Measurements from ENCODE around the gene SUPT20HL1.
"Not testable (repeated sequence)": the region's sequence is repeated elsewhere in the genome, so short reads cannot be mapped to it uniquely, and the experiment has no call there.

Gene SUPT20HL1

GRCh38 chrX:24364326-24364725 lies 3.9 kb downstream of the SUPT20HL1 start:
- DNase-seq: no peak

GRCh38 chrX:24364851-24365538 lies 4.6 kb downstream of the SUPT20HL1 start:
- DNase-seq: no peak

- not testable (repeated sequence) for DNase-seq
Observed at GRCh38 chrX:24366762-24367400, 6.4 kb downstream of the SUPT20HL1 start.

GRCh38 chrX:24369816-24370215 lies 9.4 kb downstream of the SUPT20HL1 start:
- DNase-seq: no peak

- DNase-seq: peak; percentile 58
Observed at GRCh38 chrX:24371391-24371972, 11.0 kb downstream of the SUPT20HL1 start.

- DNase-seq: no peak
Observed at GRCh38 chrX:24372021-24372763, 11.8 kb downstream of the SUPT20HL1 start.

GRCh38 chrX:24375600-24376131 lies 15.2 kb downstream of the SUPT20HL1 start:
- DNase-seq: no peak

- DNase-seq: no peak
Observed at GRCh38 chrX:24376403-24376802, 16.0 kb downstream of the SUPT20HL1 start.

- DNase-seq: no peak
Observed at GRCh38 chrX:24377195-24377594, 16.8 kb downstream of the SUPT20HL1 start.

- DNase-seq: no peak
Observed at GRCh38 chrX:24377911-24378468, 17.6 kb downstream of the SUPT20HL1 start.

- DNase-seq: no peak
Observed at GRCh38 chrX:24378706-24379105, 18.3 kb downstream of the SUPT20HL1 start.

GRCh38 chrX:24380262-24381187 lies 20.1 kb downstream of the SUPT20HL1 start:
- no peak for DNase-seq

- DNase-seq: not testable (repeated sequence)
Observed at GRCh38 chrX:24382315-24382714, 21.9 kb downstream of the SUPT20HL1 start.

GRCh38 chrX:24387724-24388123 lies 27.3 kb downstream of the SUPT20HL1 start:
- DNase-seq: no peak

GRCh38 chrX:24391389-24391788 lies 30.9 kb downstream of the SUPT20HL1 start:
- no peak for DNase-seq

- DNase-seq: no peak
Observed at GRCh38 chrX:24391843-24392242, 31.4 kb downstream of the SUPT20HL1 start.

GRCh38 chrX:24392709-24393108 lies 32.3 kb downstream of the SUPT20HL1 start:
- DNase-seq: no peak

GRCh38 chrX:24395775-24396174 lies 35.3 kb downstream of the SUPT20HL1 start:
- peak; percentile 28 for DNase-seq

GRCh38 chrX:24396236-24396930 lies 35.9 kb downstream of the SUPT20HL1 start:
- no peak for DNase-seq

- DNase-seq: no peak
Observed at GRCh38 chrX:24396931-24397279, 36.5 kb downstream of the SUPT20HL1 start.

GRCh38 chrX:24398766-24399165 lies 38.3 kb downstream of the SUPT20HL1 start:
- DNase-seq: no peak

All from activated gamma-delta T cell treated with Interleukin-2 at 50 U/mL for 16 hours (primary cell).